Measurements from ENCODE around the gene PIP5K1C. TPM values are rescaled to one million over a fixed set of nuclear protein-coding genes. Genes with fewer than 3 reads are reported as not detected.

PIP5K1C gene
- total RNA-seq, 1 experiment from 2014 or later = 20.0 TPM

- H3K4me2 ChIP-seq = no peak overlapping the region
- no peak for TF ChIP-seq EZH2 (IDR thresholded peaks at IDR 0.05; ENCODE audit: low read depth)
- no peak for TF ChIP-seq CTCF (conservative IDR thresholded peaks at IDR 0.05)
- H3F3A ChIP-seq (ENCODE audit: insufficient read depth, low read depth) = no peaks in the 10 kb centered on the region
- H3K27ac ChIP-seq = no peak overlapping the region
- no peak overlapping the region for H3K4me3 ChIP-seq
- ChIA-PET POLR2A (ENCODE audit: unreplicated experiment) (interaction anchor here (0.7 kb wide), 1 partner anchor 24 kb away, joined by 3 read pairs; no protein-coding TSS in a partner anchor), CTCF (no interaction called here)
- intact Hi-C loops (cut with micrococcal nuclease; ENCODE audit: unreplicated experiment) = no loop called here
- no peaks in the 10 kb centered on the region for H3K27me3 ChIP-seq (ENCODE audit: insufficient read depth, low read depth)
- no peak for DNase-seq
- no peaks in the 10 kb centered on the region for H4K20me1 ChIP-seq (ENCODE audit: insufficient read depth)
- no peaks in the 10 kb centered on the region for H3K9me2 ChIP-seq (ENCODE audit: insufficient read depth)
- H3K36me3 ChIP-seq (ENCODE audit: low read depth) = no peaks in the 10 kb centered on the region
- H2AFZ ChIP-seq = no peak overlapping the region
- no TSS peak for BruUV-seq (replicated peaks)
- H3K9me3 ChIP-seq (ENCODE audit: insufficient read depth, low read depth) = no peaks in the 10 kb centered on the region
- H3K79me2 ChIP-seq (ENCODE audit: low read depth) = no peaks in the 10 kb centered on the region
- no peaks in the 10 kb centered on the region for H3K4me1 ChIP-seq (replicated peaks; ENCODE audit: insufficient read depth)
Measured at GRCh38 chr19:3656073-3656746, 44.1 kb downstream of the PIP5K1C start.

GRCh38 chr19:3655402-3656072 lies 44.7 kb downstream of the PIP5K1C start:
- no peak overlapping the region for H3K4me2 ChIP-seq
- ChIA-PET CTCF (no interaction called here), POLR2A (ENCODE audit: unreplicated experiment) (interaction anchor here (0.7 kb wide), 1 partner anchor 23 kb away, joined by 3 read pairs; no protein-coding TSS in a partner anchor)
- no TSS peak for BruUV-seq (replicated peaks)
- no peaks in the 10 kb centered on the region for H3K79me2 ChIP-seq (ENCODE audit: low read depth)
- TF ChIP-seq CTCF (conservative IDR thresholded peaks at IDR 0.05) (no peak), EZH2 (IDR thresholded peaks at IDR 0.05; ENCODE audit: low read depth) (no peak)
- no peak overlapping the region for H3K4me3 ChIP-seq
- H4K20me1 ChIP-seq (ENCODE audit: insufficient read depth) = no peaks in the 10 kb centered on the region
- H3K9me2 ChIP-seq (ENCODE audit: insufficient read depth) = no peaks in the 10 kb centered on the region
- no peaks in the 10 kb centered on the region for H3K27me3 ChIP-seq (ENCODE audit: insufficient read depth, low read depth)
- H3K36me3 ChIP-seq (ENCODE audit: low read depth) = no peaks in the 10 kb centered on the region
- no peaks in the 10 kb centered on the region for H3F3A ChIP-seq (ENCODE audit: insufficient read depth, low read depth)
- H3K27ac ChIP-seq = no peak overlapping the region
- peak in 1 of 2 experiments; percentile 34 for DNase-seq
- intact Hi-C loops (cut with micrococcal nuclease; ENCODE audit: unreplicated experiment) = no loop called here
- H2AFZ ChIP-seq = no peak overlapping the region
- H3K4me1 ChIP-seq (replicated peaks; ENCODE audit: insufficient read depth) = no peaks in the 10 kb centered on the region
- H3K9me3 ChIP-seq (ENCODE audit: insufficient read depth, low read depth) = no peaks in the 10 kb centered on the region

DNA sequence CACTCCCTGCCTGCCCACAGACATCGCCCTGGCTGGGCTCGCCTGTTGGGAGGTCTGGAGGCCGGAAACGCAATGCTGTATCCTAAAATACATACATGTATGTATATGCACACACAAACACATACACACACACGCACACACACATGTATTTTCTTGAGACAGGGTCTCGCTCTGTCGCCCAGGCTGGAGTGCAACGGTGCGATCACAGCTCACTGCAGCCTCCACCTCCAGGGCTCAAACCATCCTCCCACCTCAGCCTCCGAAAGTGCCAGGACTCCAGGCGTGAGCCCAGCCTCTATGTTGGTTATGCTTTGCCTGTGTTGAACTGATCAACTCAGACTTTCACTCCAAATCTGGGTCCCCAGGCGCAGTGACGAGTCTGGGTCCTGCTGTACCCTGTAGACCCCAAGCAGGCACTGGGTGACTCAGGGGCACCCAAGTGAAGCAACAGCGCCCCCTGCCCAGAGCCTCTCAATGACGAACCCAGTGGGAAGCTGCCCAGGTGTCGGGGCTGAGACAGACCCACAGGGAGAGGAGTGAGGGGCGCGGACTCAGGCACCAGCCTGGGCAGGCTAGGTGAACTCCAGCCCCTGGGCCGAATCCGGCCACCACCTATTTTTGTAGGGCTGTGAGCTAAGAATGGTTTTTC lies 46.3 kb downstream of the PIP5K1C start:
- intact Hi-C loops (cut with micrococcal nuclease; ENCODE audit: unreplicated experiment) = no loop called here
- H4K20me1 ChIP-seq (ENCODE audit: insufficient read depth) = no peaks in the 10 kb centered on the region
- no peaks in the 10 kb centered on the region for H3K9me2 ChIP-seq (ENCODE audit: insufficient read depth)
- H3K4me3 ChIP-seq = no peak overlapping the region
- H3K36me3 ChIP-seq (ENCODE audit: low read depth) = no peaks in the 10 kb centered on the region
- DNase-seq = no peak
- no peaks in the 10 kb centered on the region for H3K79me2 ChIP-seq (ENCODE audit: low read depth)
- H3K9me3 ChIP-seq (ENCODE audit: insufficient read depth, low read depth) = no peaks in the 10 kb centered on the region
- CTCF ChIA-PET = no interaction called here
- no peak overlapping the region for H2AFZ ChIP-seq
- H3K4me1 ChIP-seq (replicated peaks; ENCODE audit: insufficient read depth) = no peaks in the 10 kb centered on the region
- no peaks in the 10 kb centered on the region for H3F3A ChIP-seq (ENCODE audit: insufficient read depth, low read depth)
- H3K27ac ChIP-seq = no peak overlapping the region
- no TSS peak for BruUV-seq (replicated peaks)
- H3K4me2 ChIP-seq = no peak overlapping the region
- H3K27me3 ChIP-seq (ENCODE audit: insufficient read depth, low read depth) = no peaks in the 10 kb centered on the region
- peak; percentile 37; the same call in 1 of the 2 replicates for TF ChIP-seq CTCF (conservative IDR thresholded peaks at IDR 0.05)
- no peak for TF ChIP-seq EZH2 (IDR thresholded peaks at IDR 0.05; ENCODE audit: low read depth)
- POLR2A ChIA-PET (ENCODE audit: unreplicated experiment) = no interaction called here
